T-helper 2 cell (primary cell): Measurements from ENCODE around the gene EMC9.
A peak's percentile ranks its signal among the peaks of the same experiment; 100 is the strongest.

Experiments used
- DNase-seq, 5 experiments: peaks; one replicate each; pipeline versions ENCODE4 v3.0.0 to v3.0.0-alpha.2; 2012 to 2022
- total RNA-seq, 2 donors: gene quantifications; one replicate each; lab custom pipeline; 2026; lab: John Stamatoyannopoulos, UW

The EMC9 gene, protein sequence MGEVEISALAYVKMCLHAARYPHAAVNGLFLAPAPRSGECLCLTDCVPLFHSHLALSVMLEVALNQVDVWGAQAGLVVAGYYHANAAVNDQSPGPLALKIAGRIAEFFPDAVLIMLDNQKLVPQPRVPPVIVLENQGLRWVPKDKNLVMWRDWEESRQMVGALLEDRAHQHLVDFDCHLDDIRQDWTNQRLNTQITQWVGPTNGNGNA
- total RNA-seq = 3.4 to 9.0 reads per million in 2 donors

DNA sequence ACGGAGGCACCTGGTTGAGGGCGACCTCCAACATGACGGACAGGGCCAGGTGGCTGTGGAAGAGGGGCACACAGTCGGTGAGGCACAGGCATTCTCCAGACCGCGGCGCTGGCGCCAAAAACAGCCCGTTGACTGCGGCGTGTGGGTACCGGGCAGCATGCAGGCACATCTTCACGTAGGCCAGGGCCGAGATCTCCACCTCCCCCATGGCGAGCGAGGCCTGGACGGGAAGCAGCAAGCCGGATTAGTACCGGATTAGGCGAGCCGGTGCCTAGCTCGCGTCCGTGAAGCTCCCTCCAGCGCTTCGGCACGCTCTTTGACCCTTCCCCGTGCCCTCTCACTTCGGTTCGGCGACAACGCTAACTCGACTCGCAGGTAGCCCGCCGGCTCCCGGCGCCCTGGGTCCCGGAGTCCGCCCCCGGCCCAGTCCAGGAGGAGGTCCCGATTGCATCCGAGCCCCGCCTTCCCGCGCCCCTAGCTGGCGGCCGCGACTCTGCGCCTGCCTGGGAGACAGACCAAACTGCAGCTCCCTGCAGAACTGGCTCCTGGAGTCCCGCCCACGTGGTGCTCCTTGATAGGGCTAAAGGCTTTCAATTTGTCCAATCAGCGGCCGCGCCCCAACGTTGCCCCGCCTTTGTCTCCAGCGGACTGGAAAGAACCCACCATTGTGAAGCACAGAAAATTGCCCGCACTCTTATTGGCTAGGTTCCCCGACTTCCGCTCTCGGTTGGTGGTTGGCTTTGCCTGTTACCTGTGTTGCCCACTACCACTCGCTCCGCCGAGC lies at the start of gene EMC9:
EMC9 (minus strand) TSS at position 495 of the 784 bp plus-strand sequence; CDS start at position 208, 287 bp downstream.
- peak; percentile 98 to 100 (median 99) for DNase-seq

DNA sequence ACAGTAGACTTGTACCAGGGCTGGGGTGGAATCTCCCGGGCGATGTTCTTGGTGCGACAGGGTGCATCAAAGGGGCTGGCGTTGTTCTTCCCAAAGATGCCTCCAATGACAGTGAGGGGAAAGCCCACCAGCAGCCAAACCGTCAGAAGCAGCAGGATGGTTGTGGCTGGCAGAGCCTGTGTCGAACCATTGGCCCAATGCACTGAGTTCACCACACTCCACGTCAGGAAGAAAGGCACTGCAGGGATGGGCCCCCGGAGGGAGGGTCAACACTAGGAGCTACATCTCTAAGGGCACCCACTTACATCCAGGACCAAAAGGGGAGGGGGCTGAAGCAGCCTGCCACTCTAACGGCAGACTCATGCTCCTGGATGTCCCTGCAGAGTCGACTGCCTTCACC lies 49.0 kb upstream of the EMC9 start:
- no peak for DNase-seq

DNA sequence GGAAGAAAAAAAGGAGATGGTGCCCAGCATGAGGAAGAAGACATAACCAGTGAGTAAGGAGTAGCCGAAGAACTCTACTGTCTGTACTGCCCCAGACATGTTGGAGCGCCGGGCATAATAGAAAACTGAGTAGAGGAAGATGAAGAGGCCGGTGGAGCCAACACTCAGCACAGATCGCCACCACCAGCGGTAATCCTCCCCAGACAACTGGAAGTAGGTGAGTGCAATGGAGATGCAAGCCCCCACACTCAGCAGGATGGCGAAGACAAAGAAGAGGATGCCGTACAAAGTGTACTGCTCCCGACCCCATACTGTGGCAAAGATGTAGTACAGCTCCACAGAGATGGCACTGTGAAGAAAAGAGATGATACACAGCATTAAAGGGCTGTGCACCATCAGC lies 48.1 kb upstream of the EMC9 start:
- no peak for DNase-seq

DNA sequence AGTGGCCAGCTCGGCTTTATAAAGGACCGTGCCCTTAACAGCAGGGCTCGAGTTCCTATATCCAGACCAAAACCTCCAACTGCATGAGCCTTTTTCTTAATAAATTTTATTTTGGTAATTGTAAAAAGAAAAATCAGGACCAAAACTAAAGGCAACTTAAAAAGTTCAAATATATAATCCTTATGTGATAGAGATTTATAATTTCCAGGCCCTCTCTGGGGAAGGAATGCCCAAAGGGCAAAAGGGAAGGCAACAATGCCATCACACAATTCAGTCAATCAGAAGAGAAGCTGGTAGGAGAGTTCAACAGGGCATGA lies 47.6 kb upstream of the EMC9 start:
- DNase-seq = no peak

DNA sequence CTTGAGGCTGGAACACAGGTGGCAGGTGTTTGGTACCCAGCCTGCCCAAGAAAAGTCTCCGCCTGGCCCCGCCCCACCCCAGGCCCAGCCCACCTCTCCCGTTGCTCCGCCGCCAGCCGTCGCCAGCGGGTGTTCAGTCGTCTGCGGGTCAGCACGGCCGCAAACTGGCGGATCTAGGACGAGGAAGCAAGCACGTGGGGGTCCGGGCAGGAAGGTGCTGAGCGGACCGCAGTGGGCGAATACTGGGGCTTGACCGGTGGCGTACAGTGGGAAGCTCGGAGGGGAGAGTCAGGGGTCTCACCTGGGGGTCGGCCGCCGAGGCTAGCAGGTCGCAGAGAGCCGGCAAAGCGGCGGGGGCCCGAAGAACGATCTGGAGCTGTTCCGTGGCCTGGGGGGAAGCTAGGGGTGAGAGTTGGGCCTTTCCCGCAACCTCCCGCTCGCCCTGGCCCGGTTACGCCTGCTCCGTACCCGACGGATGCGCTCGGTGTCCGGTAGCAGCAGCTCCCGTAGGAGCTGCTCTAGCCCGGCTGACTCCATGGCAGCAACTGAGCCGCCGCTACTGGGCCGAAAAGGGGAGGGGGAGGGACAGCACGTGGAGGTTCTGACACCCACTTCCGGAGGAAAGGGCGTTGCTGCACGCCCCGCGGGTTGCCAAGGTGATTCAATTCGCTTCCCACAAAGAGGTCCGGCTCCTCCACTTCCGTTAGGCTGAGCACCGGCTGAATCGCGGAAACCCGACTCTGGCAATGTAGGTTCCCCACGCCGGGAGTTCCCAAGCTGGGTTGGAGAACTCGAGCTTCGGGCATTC lies 47.1 kb upstream of the EMC9 start, which contains the start of gene IPO4:
IPO4 (minus strand) TSS at position 566 of the 808 bp plus-strand sequence; CDS start at position 537, 29 bp downstream.
- peak; percentile 83 to 98 (median 93) for DNase-seq

DNA sequence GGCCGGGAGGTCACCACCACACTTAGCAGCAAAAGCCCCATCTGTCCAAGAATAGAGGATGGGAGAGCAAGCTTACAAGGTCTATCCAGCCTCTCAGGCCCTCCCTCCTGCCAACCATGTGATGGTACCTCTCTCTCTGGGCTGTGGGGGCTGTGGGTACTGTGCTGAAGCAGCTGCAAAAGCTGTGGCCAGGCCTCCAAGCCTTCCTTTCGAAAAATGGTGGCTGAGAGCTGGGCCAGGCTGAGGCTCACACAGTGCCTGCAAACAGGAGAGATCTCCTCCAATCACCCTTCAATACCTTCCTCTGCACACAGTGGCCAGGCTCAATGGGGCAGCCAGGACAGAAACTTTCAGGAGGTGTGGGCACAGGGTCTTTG lies 46.1 kb upstream of the EMC9 start:
- no peak for DNase-seq

DNA sequence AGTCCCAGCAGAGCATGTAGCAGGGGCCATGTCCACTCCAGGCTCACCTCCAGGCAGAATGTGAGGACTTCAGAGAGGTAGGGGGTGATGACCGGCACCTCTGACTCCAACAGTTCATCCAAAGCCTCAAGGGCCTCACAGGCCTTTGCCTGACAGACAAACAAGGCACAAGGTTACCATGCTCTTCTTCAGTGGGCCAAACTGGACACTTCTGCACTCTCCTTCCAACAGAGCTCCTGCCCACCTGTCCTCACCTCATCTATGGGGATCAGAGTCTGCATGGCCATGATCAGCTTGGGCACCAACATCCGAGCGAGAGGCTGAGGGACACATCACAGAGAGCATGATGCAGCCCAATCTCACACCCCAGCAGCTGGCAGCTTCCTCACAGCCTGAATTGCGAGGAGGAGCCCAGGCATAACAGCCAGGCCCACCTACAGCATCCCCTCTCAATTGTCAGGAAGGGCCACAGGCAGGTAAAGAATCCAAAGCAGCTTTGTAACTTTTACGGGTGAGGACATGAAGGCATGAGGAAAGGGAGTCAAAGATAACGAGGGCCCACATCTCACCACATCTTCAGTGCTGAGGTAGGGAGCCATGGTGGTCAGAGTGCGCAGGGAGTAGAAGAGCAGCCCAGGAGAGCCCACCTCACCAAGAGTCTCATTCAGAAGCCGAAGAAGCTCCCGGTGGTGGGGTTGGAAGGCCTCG lies 45.6 kb upstream of the EMC9 start:
- no peak for DNase-seq

DNA sequence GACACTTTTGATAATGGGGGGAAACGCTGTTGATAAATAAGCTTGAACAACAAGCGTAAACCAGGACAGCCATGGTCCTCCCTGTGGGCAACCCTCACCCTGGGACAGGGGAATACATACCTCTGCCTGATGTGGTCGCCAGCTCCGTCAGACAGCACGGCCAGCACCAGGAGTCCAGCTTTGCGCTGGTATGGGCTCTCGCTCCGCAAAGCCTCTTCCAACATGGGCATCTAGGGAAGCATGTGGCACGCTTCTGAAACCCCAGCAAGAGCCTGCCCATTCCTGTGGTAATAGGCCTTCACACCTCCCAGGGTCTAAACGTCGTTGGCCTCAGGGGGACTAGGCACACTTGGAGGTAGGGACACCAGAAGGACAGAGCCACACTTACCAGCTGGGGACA lies 44.4 kb upstream of the EMC9 start:
- DNase-seq = no peak

DNA sequence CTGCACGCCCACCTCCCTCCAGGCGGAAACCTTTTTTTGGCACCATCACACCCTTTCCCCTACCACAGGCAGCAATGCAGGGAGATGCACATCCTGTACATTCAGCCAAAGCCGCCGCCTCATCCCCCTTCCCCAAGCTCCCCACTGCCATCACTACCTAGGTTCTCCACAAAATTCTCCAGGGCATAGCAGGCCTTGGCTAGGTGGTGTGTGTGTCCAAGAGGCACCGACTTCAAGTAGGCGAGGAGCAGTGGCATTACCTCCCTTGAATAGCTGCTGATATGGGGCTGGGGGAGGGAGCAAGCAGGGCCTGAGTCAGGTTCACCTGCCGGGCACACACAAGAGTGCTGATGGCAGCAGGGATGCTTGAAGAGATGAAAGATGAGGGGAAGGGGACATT lies 43.6 kb upstream of the EMC9 start:
- DNase-seq = no peak

DNA sequence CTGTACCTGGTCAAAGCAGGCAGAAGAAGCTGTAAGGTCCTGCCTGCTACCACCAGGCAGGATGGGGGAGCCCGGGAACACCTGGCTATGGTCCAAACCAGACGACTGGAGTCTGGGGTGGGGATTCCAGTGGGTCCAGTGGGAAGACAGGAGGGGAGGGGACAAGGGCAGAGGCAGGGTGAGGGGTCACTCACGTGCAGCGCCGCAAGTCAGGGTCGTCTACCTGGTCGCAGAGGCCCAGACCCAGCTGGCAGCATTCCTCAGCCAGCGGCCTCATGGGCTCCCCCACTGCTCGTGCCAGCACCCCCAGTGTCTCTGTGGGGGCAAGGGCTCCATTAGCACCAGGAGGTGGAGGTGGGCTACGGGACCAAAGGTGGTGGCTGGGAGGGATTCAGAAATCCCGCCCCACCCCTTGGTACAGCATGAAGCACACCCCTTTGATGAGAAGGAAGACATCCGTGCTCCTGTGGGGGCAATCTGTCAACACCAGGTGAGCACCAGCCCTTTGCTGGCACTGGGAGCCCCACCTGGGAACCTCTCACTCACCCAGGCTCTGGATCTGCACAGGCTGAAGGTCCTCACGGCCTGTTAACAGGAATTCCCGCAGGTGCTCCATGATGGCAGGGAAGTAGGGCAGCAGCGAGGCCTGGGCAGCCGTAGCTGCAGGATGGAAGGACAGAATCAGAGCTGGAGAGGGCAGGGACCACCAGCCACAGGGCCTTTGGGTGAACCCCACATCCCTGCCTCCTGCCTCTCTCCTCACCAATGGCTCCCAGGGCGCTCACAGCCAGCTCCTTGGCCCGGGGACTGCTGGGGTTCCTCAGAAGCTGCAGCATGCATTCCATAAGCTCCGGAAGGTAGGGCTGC lies 42.9 kb upstream of the EMC9 start:
- no peak for DNase-seq

DNA sequence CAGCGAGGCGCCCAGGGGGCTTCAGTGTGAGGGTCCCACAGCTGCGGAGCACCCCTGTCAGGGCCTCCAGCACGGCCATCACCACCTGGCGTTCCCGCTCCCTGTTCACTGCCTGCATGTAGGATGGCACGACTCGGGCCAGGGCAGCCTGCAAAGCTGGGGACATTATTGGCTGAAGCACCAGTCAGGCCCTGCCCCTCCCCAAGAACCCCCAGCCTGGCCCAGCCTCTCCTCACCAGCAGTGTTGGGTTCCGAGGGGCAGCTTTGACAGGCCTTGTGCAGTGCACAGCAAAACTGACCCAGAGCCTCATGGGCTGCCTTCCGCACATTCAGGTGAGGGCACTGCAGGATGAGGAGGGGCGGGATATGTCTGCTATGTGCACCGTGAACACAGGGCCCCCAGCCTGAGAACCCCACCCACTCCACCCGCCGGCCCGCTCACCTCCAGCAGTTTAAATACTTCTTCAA lies 41.7 kb upstream of the EMC9 start:
- no peak for DNase-seq

DNA sequence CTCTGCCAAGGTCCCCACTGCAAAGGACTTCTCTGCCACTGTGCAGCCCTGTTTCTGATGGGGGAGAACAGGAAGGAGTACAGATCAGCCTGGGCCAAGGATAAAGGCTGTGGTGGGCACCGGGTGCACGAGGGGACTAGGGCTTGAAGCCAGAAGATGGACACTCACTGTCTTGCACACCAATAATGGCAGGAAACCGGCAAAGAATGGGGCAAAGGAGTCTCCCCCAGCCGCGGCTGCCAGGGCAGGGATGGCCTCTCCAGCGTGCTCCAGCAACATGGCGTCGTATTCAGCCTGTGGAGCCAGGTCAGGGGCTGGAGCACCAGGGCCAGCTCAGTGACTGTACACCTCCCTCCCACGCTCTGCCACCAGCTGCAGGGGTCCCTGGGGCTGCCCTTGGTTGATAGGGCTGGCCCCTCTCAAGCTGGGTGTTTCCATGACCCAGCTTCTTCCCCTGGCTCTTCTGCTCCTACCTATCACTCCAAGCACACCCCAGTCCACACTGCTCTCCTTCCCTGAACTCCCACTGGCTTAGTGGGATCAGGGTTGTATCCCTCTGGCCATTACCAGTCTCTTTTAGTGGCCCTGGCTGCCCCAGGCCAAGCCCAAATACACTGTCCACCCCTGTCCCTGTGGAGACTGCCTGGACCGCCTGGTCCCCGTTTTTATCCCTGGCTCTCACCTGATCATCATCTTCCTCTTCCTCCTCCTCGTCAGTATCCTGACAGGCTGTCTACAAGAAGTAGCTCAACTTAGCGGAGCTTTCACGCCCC lies 40.9 kb upstream of the EMC9 start:
- no peak for DNase-seq

DNA sequence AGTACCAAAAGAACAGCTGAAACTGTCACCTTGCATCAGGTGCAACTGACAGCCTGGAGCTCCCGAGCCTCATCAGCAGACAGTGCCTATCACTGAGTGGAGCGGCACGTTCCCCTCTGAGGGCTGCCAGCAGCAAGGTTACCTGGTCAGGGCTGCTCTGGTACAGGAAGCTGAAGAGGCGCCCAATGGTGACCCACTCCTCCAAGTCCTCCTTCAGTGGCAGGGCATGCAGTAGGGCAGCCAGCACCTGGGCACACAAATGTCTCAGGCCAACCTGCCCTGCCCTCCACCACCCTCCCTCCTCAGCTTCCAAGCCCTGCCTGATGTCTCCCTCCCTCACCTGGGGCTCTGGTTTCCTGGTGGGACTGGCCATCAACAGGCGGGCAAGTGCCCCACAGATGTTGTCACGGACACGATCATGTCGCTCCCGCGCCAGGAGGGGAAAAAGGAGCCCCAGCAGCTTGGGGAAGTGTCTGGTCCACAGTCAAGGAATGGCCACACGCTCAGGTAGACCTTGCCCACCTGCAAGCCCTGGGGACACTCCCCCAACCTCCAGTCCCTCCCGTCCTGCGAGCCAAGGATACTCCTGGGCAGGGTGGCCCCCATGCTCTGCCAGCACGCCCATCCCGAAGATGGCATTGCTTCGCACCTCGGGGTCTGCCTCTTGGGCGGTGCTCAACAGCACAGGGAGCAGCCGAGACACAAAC lies 40.1 kb upstream of the EMC9 start:
- no peak for DNase-seq

DNA sequence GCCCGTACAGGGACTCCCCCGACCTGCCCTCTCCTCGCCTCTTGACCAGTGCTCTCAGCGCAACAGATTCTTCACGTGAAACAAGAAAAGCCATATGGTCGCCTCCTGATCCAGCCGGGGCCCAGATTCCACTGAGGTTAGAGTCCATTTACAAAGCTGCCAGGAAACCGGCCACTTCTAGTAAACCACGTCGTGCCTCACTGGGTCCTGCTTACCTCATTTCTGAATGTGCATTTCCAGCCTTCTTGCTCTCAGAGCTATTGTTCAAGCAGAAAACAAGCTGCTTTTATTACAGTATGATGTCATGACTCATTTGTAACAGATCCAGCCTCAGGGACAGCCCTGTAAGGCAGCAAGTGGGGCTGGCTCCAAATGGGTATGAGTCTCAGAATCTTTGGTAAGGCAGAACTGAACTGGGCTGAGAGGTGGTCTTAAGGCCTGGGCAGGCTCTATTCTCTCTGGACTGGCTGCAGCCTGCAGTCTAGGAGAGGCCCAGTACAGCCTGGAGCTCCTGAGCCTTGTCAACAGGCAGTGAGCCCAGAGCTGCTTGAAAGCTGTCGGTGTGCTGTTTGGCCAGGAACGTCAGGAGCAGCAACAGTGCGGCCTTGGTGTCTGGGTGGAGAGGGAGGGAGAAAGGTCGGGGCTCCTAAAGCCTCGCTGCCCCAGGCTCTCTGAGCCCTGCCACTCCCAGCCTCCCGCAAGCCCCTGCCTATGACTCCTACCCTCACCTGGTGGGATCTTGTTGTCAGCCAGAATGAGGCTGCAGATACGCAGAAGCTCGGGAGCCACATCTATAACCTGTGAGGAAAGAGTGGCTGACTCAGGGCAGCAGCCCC lies 38.8 kb upstream of the EMC9 start:
- no peak for DNase-seq

DNA sequence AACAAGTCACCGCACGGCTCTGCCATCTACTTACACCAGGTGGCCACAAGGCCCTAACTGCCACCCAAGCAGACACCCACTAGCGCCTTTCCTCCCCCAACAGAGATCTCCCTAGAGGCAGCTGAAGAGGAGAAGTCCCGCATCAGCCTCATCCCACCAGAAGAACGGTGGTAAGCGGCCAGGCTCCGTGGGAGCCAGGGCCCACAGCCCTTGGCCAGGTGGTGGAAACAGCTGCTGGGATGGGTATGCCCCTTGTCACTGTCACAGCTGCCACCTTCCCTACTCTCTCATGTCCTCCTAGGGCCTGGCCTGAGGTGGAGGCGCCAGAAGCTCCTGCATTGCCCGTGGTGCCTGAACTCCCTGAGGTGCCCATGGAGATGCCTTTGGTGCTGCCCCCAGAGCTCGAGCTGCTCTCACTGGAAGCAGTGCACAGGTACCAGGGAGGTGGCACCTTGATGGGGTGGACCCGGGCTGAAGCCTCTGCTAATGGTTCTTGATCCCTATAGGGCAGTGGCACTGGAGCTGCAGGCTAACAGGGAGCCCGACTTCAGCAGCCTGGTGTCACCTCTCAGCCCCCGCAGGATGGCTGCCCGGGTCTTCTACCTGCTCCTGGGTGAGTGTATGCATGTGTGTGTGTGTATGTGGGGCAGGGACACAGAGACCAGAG lies 38.0 kb upstream of the EMC9 start:
- DNase-seq = no peak

DNA sequence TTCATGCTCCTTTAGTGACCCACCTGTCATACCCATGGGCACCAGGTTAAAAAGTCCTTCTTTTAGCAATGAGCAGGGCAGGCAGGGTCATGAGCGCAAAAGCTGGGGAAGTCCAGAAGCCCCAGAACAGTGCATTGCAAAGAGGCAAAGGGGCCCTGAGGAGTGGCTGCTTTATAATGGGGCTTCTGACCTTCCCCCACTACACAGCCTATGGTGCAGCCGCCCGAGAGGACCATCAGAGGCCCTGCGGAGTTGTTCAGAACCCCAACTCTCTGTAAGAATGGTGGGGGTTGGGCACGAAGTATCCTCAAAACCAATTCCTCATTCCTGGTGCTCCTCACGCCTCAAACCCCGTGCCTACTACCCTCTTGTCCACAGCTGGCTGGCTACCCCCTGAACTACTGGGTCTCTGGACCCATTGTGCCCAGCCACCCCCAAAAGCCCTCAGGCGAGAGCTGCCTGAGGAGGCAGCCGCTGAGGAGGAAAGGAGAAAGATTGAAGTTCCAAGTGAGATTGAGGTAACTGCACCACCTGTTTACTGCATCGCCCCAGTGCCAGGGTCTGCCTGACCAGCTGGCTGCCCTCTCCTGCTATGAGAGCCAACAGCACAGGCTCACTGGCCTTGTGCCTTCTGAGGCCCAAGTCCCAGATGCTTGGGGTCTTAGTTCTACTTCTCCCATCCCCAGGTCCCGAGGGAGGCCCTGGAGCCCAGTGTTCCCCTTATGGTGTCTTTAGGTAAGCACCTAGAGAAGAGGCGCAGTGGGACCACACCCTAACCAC lies 37.2 kb upstream of the EMC9 start:
- DNase-seq = no peak

DNA sequence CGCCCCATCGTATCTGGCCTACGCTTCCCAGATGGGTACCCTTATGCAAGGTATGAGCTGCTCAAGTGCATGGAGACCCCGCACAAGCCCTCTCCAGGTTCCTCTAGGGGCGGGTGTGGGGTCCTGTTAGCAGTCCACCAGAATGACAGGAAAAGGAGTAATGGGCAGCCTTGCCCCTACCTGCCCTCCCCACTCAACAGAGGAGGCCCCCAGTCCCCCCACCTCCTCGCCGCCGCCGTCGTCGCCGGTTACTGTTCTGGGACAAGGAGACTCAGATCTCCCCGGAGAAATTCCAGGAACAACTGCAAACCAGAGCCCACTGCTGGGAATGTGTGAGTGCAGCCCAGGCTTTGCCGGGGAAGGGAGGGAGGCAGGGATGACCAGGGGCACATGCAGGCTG lies 36.5 kb upstream of the EMC9 start:
- DNase-seq = no peak
